ENCODE measurements around the gene RBM14. TPM values are rescaled to one million over a fixed set of nuclear protein-coding genes. Genes with fewer than 3 reads are reported as not detected.

Gene RBM14
- total and polyA plus RNA-seq, 2 donors (not counting 1 experiment from before 2014, with no cell fraction given), result 52.4 to 244 TPM

- Histone ChIP-seq H3K36me3 (replicated peaks in 1 of 2; ENCODE audit: control extremely low read depth in 1 of 2, control insufficient read depth in 1 of 2, extremely low read depth in 1 of 2, insufficient read depth in 2 of 2, low read length in 1 of 2) (peaks cover 2 to 19% of the 10 kb centered on the region in 2 experiments), H3K9ac (ENCODE audit: low read length) (peak overlapping the region; percentile 22), H3K4me2 (replicated peaks; ENCODE audit: low read depth, low read length, poor library complexity, severe bottlenecking) (peak overlapping the region; percentile 35), H3K9me3 (ENCODE audit: control extremely low read depth in 1 of 3, control insufficient read depth in 2 of 3, insufficient read depth in 1 of 3, low read length in 2 of 3) (no peaks in the 10 kb centered on the region), H2AFZ (ENCODE audit: insufficient read depth, low read depth, low read length, poor library complexity, severe bottlenecking) (no peak overlapping the region), H3K4me3 (ENCODE audit: control extremely low read depth in 1 of 5, extremely low read depth in 1 of 5, insufficient read depth in 1 of 5, low read depth in 2 of 5, low read length in 4 of 5) (peak overlapping the region in 1 of 5 experiments; percentile 20), H4K20me1 (ENCODE audit: control insufficient read depth, insufficient read depth, low read length, poor library complexity, severe bottlenecking) (no peaks in the 10 kb centered on the region), H3K27ac (ENCODE audit: low read length in 2 of 2) (peak overlapping the region; percentile 4 to 5), H3K79me2 (ENCODE audit: control insufficient read depth, insufficient read depth, low read length) (peaks cover 74% of the 10 kb centered on the region), H3K4me1 (ENCODE audit: control insufficient read depth in 2 of 2, insufficient read depth in 2 of 2, low read length in 2 of 2) (peaks cover 31 to 34% of the 10 kb centered on the region in 2 donors), H3K27me3 (replicated peaks in 1 of 4; ENCODE audit: control extremely low read depth in 1 of 4, control insufficient read depth in 3 of 4, insufficient read depth in 4 of 4, low read length in 3 of 4) (no peaks in the 10 kb centered on the region)
- no peak for ATAC-seq (ENCODE audit: low read depth)
- Mint-ChIP-seq H3K4me3 (peak overlapping the region; percentile 60), H3K4me1 (peaks cover 52% of the 10 kb centered on the region), H3K27me3 (no peaks in the 10 kb centered on the region), H3K9me3 (ENCODE audit: insufficient read depth) (no peaks in the 10 kb centered on the region), H3K27ac (peak overlapping the region; percentile 84)
- POLR2A ChIA-PET, result interaction anchor here (0.6 to 2.1 kb wide), 7 partner anchors 9 to 1019 kb away, joined by 4 to 14 read pairs (median 5); partner anchors contain the start of genes RBM14, RBM4 and RBM4B
- TF ChIP-seq CTCF (IDR thresholded peaks at IDR 0.05), result no peak
- TF ChIP-seq EZH2 (IDR thresholded peaks at IDR 0.05; ENCODE audit: borderline replicate concordance, insufficient read depth, low read depth, low read length, poor library complexity, severe bottlenecking), result no peak
- CTCF ChIA-PET, result interaction anchor here (0.6 to 5.9 kb wide), 7 partner anchors 11 to 292 kb away, joined by 3 to 46 read pairs (median 6); partner anchors contain the start of genes RBM4 and RBM4B
- DNase-seq, result peak; percentile 1
- WGBS (ENCODE audit: insufficient coverage), result 53% methylated on average over 4 of the region's 5 CpGs
- intact Hi-C loops (cut with micrococcal nuclease), result no loop called here
Measured at GRCh38 chr11:66595245-66595904, 21.1 kb upstream of the RBM14 start.

GRCh38 chr11:66598993-66599392, 17.4 kb upstream of the RBM14 start:
- H3K27ac ChIP-seq (ENCODE audit: low read length in 2 of 2), result no peak overlapping the region
- ChIA-PET CTCF (interaction anchor here (1.6 to 1.7 kb wide), 2 partner anchors 8 to 80 kb away, joined by 4 to 6 read pairs; no protein-coding TSS in a partner anchor), POLR2A (interaction anchor here (0.5 kb wide), 1 partner anchor 92 kb away, joined by 3 read pairs; no protein-coding TSS in a partner anchor)
- H3K27ac Mint-ChIP-seq, result no peak overlapping the region
- no peak for TF ChIP-seq EZH2 (IDR thresholded peaks at IDR 0.05; ENCODE audit: borderline replicate concordance, insufficient read depth, low read depth, low read length, poor library complexity, severe bottlenecking)
- no peak for TF ChIP-seq CTCF (IDR thresholded peaks at IDR 0.05)
- H3K36me3 ChIP-seq (replicated peaks in 1 of 2; ENCODE audit: control extremely low read depth in 1 of 2, control insufficient read depth in 1 of 2, extremely low read depth in 1 of 2, insufficient read depth in 2 of 2, low read length in 1 of 2), result peaks cover 2 to 27% of the 10 kb centered on the region in 2 experiments
- peaks cover 53% of the 10 kb centered on the region for H3K79me2 ChIP-seq (ENCODE audit: control insufficient read depth, insufficient read depth, low read length)
- DNase-seq (no peak), ATAC-seq (ENCODE audit: low read depth) (no peak)
- peaks cover 25 to 29% of the 10 kb centered on the region in 2 donors for H3K4me1 ChIP-seq (ENCODE audit: control insufficient read depth in 2 of 2, insufficient read depth in 2 of 2, low read length in 2 of 2)
- H3K4me1 Mint-ChIP-seq, result peaks cover 47% of the 10 kb centered on the region
- no peak overlapping the region for H3K4me2 ChIP-seq (replicated peaks; ENCODE audit: low read depth, low read length, poor library complexity, severe bottlenecking)
- 100% methylated on average over 6 of the region's 6 CpGs for WGBS (ENCODE audit: insufficient coverage)
- intact Hi-C loops (cut with micrococcal nuclease), result no loop called here
- H3K27me3 Mint-ChIP-seq, result no peaks in the 10 kb centered on the region
- no peak overlapping the region for H2AFZ ChIP-seq (ENCODE audit: insufficient read depth, low read depth, low read length, poor library complexity, severe bottlenecking)
- H3K9ac ChIP-seq (ENCODE audit: low read length), result no peak overlapping the region
- no peak overlapping the region for H3K4me3 Mint-ChIP-seq
- H4K20me1 ChIP-seq (ENCODE audit: control insufficient read depth, insufficient read depth, low read length, poor library complexity, severe bottlenecking), result no peaks in the 10 kb centered on the region
- H3K27me3 ChIP-seq (replicated peaks in 1 of 4; ENCODE audit: control extremely low read depth in 1 of 4, control insufficient read depth in 3 of 4, insufficient read depth in 4 of 4, low read length in 3 of 4), result no peaks in the 10 kb centered on the region
- no peaks in the 10 kb centered on the region for H3K9me3 Mint-ChIP-seq (ENCODE audit: insufficient read depth)
- H3K9me3 ChIP-seq (ENCODE audit: control extremely low read depth in 1 of 3, control insufficient read depth in 2 of 3, insufficient read depth in 1 of 3, low read length in 2 of 3), result no peaks in the 10 kb centered on the region
- H3K4me3 ChIP-seq (ENCODE audit: control extremely low read depth in 1 of 5, extremely low read depth in 1 of 5, insufficient read depth in 1 of 5, low read depth in 2 of 5, low read length in 4 of 5), result no peak overlapping the region

All from B cell (primary cell).